Sigmoid colon (tissue), 4 donors: ENCODE data around the gene TCERG1L.

Experiments
- POLR2A ChIP-seq, 2 donors: fragments of 450-650 bp; IDR thresholded peaks; one replicate each; pipeline ENCODE4 v1.6.1; 2016; ENCODE audit warnings: antibody characterized with exemption in 2 of 2, mild to moderate bottlenecking in 2 of 2, moderate library complexity in 2 of 2
- POLR2AphosphoS5 ChIP-seq, 4 donors: sonication (generic); formaldehyde crosslinking; IDR thresholded peaks; one replicate each; pipeline ENCODE4 v1.6.1; 2017; ENCODE audit warnings: antibody characterized with exemption in 4 of 4
- TF ChIP-seq, protein P1 (sequence below), 4 experiments: fragments of 450-650 bp in 3 of 4; fragments of 200-600 bp in 1 of 4; IDR thresholded peaks; one replicate each; pipeline ENCODE4 v1.5.1; 2016 to 2019; ENCODE audit warnings: antibody characterized with exemption in 4 of 4, mild to moderate bottlenecking in 3 of 4, moderate library complexity in 2 of 4

GRCh38 chr10:131181456-131181855, 130.1 kb downstream of the TCERG1L start:
- TF ChIP-seq, protein P1, sequence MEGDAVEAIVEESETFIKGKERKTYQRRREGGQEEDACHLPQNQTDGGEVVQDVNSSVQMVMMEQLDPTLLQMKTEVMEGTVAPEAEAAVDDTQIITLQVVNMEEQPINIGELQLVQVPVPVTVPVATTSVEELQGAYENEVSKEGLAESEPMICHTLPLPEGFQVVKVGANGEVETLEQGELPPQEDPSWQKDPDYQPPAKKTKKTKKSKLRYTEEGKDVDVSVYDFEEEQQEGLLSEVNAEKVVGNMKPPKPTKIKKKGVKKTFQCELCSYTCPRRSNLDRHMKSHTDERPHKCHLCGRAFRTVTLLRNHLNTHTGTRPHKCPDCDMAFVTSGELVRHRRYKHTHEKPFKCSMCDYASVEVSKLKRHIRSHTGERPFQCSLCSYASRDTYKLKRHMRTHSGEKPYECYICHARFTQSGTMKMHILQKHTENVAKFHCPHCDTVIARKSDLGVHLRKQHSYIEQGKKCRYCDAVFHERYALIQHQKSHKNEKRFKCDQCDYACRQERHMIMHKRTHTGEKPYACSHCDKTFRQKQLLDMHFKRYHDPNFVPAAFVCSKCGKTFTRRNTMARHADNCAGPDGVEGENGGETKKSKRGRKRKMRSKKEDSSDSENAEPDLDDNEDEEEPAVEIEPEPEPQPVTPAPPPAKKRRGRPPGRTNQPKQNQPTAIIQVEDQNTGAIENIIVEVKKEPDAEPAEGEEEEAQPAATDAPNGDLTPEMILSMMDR (IDR thresholded peaks at IDR 0.05): no peak
- TF ChIP-seq POLR2AphosphoS5 (IDR thresholded peaks at IDR 0.05): no peak
- no peak for TF ChIP-seq POLR2A (IDR thresholded peaks at IDR 0.05)
